Kidney (tissue), 14 donors: ENCODE results near the gene SAP30L. TPM values are rescaled to one million over a fixed set of nuclear protein-coding genes. Genes with fewer than 3 reads are reported as not detected.

ENCODE experiments used
- DNase-seq, 5 donors: peaks; one replicate each; pipeline ENCODE4 v3.0.0-alpha.2; 2013 to 2020
- FAIRE-seq: peaks from 2 replicates; lab custom pipeline; 2012; peaks lifted over from hg19 to GRCh38; lab: Jason Lieb, UNC
- H3K27ac ChIP-seq, 2 donors: one replicate each; pipeline ENCODE4 v1.7.0; 2013; ENCODE audit warnings: low read depth in 2 of 2, low read length in 2 of 2, inconsistent platforms in 1 of 2
- H3K27me3 ChIP-seq: one replicate; pipeline ENCODE4 v1.7.1; 2013; ENCODE audit warnings: low read length, inconsistent platforms; ENCODE audit not compliant: control insufficient read depth, insufficient read depth
- H3K36me3 ChIP-seq, 3 donors: one replicate each; pipeline versions ENCODE4 v1.7.0 to v1.7.1; 2013; ENCODE audit warnings: low read length in 3 of 3, control low read depth in 1 of 3, inconsistent platforms in 1 of 3; ENCODE audit not compliant: insufficient read depth in 3 of 3, control insufficient read depth in 2 of 3
- H3K4me1 ChIP-seq, 3 donors: one replicate each; pipeline versions ENCODE4 v1.7.0 to v1.7.1; 2013; ENCODE audit warnings: low read length in 3 of 3, inconsistent platforms in 1 of 3, low read depth in 1 of 3; ENCODE audit not compliant: control insufficient read depth in 2 of 3, insufficient read depth in 2 of 3
- H3K4me3 ChIP-seq, 3 donors: one replicate each; pipeline versions ENCODE4 v1.7.0 to v1.8.1; 2013; ENCODE audit warnings: low read length in 3 of 3, control low read depth in 1 of 3, inconsistent platforms in 1 of 3
- H3K9ac ChIP-seq, 3 donors: one replicate each; pipeline versions ENCODE4 v1.7.0 to v1.7.1; 2013; ENCODE audit warnings: low read length in 3 of 3, control low read depth in 1 of 3, inconsistent platforms in 1 of 3
- H3K9me3 ChIP-seq, 3 donors: one replicate each; pipeline versions ENCODE4 v1.7.0 to v1.7.1; 2013; ENCODE audit warnings: low read length in 3 of 3, control low read depth in 1 of 3, inconsistent platforms in 1 of 3; ENCODE audit not compliant: control insufficient read depth in 2 of 3, insufficient read depth in 1 of 3
- CTCF ChIP-seq: IDR thresholded peaks from 3 replicates; pipeline ENCODE4 v1.5.1; 2012; ENCODE audit warnings: mild to moderate bottlenecking, moderate library complexity, borderline replicate concordance; ENCODE audit not compliant: insufficient read depth; ENCODE audit errors: extremely low read depth
- intact Hi-C: fragments of 100-400 bp; cut with DNase I; formaldehyde crosslinking; loops from one replicate; pipeline ENCODE4 v1.11.1; 2022
- polyA plus RNA-seq: library from polyadenylated mRNA; stranded (reverse); fragments of 350-450 nt; fragmentation: Illumina TruSeq; extraction: RNeasy Lipid Tissue Mini Kit (QIAGEN cat#74804); gene quantifications from one replicate; pipeline ENCODE4 v1.2.3, GENCODE V29; 2014; ENCODE audit warnings: low read depth, low replicate concordance; ENCODE audit not compliant: insufficient read depth
- total RNA-seq: library from RNA; stranded (reverse); fragmentation: NEBNext Ultra II Directional; extraction: Animal tissue kit (Norgen Biotek cat#: 25700); gene quantifications from one replicate; pipeline ENCODE4 v1.2.1, GENCODE V29; 2021
- donor health status: control.
- donor health status: control.
- donor health status: control.
- donor health status: control.
- donor health status: control.
- donor health status: DM: yes; HTN: yes; CAD: no.
- donor health status: Normal renal cell carcinoma (clear cell type).

The SAP30L gene
- total and polyA plus RNA-seq, 2 donors from 2014 or later, result 30.7 to 33.0 TPM

GRCh38 chr5:154451957-154452356 is 6.2 kb downstream of the SAP30L start:
- Histone ChIP-seq H3K9ac (no peak overlapping the region), H3K27ac (no peak overlapping the region), H3K4me1 (peaks cover 3 to 15% (median 8%) of the 10 kb centered on the region in 3 donors), H3K27me3 (no peaks in the 10 kb centered on the region), H3K9me3 (no peaks in the 10 kb centered on the region), H3K36me3 (peaks cover 8 to 31% (median 30%) of the 10 kb centered on the region in 3 donors), H3K4me3 (no peak overlapping the region)
- intact Hi-C loops, result no loop called here
- no peak for TF ChIP-seq CTCF
- FAIRE-seq, result no peak
- DNase-seq, result no peak

- Histone ChIP-seq H3K4me1 (peaks cover 0 to 3% (median 0%) of the 10 kb centered on the region in 3 donors), H3K4me3 (no peak overlapping the region), H3K27ac (no peak overlapping the region), H3K9ac (no peak overlapping the region), H3K36me3 (peaks cover 8 to 32% (median 30%) of the 10 kb centered on the region in 3 donors), H3K9me3 (no peaks in the 10 kb centered on the region), H3K27me3 (no peaks in the 10 kb centered on the region)
- DNase-seq (no peak), FAIRE-seq (no peak)
- no peak for TF ChIP-seq CTCF
- intact Hi-C loops, result no loop called here
Observed at GRCh38 chr5:154455585-154455984, 9.8 kb downstream of the SAP30L start.

- Histone ChIP-seq H3K27me3 (no peaks in the 10 kb centered on the region), H3K4me3 (no peak overlapping the region), H3K36me3 (peaks cover 8 to 28% (median 26%) of the 10 kb centered on the region in 3 donors), H3K27ac (no peak overlapping the region), H3K9me3 (no peaks in the 10 kb centered on the region), H3K4me1 (peaks cover 0 to 3% (median 0%) of the 10 kb centered on the region in 3 donors), H3K9ac (no peak overlapping the region)
- no peak for DNase-seq
- no peak for TF ChIP-seq CTCF
- FAIRE-seq, result no peak
- intact Hi-C loops, result no loop called here
Observed at GRCh38 chr5:154456540-154456939, 10.7 kb downstream of the SAP30L start.

- Histone ChIP-seq H3K9me3 (no peaks in the 10 kb centered on the region), H3K27me3 (no peaks in the 10 kb centered on the region), H3K4me3 (no peak overlapping the region), H3K9ac (no peak overlapping the region), H3K4me1 (peaks cover 0 to 3% (median 0%) of the 10 kb centered on the region in 3 donors), H3K36me3 (peaks cover 0 to 18% (median 15%) of the 10 kb centered on the region in 3 donors), H3K27ac (no peak overlapping the region)
- intact Hi-C loops, result no loop called here
- DNase-seq, result no peak
- no peak for TF ChIP-seq CTCF
- FAIRE-seq, result no peak
Observed at GRCh38 chr5:154459015-154459414, 13.2 kb downstream of the SAP30L start.
